ENCODE data around the gene EXOG. TPM values are rescaled to one million over a fixed set of nuclear protein-coding genes. Genes with fewer than 3 reads are reported as not detected.

EXOG gene
- total RNA-seq, 4 donors from 2014 or later = 0.34 to 3.9 (median 3.1) TPM

DNA sequence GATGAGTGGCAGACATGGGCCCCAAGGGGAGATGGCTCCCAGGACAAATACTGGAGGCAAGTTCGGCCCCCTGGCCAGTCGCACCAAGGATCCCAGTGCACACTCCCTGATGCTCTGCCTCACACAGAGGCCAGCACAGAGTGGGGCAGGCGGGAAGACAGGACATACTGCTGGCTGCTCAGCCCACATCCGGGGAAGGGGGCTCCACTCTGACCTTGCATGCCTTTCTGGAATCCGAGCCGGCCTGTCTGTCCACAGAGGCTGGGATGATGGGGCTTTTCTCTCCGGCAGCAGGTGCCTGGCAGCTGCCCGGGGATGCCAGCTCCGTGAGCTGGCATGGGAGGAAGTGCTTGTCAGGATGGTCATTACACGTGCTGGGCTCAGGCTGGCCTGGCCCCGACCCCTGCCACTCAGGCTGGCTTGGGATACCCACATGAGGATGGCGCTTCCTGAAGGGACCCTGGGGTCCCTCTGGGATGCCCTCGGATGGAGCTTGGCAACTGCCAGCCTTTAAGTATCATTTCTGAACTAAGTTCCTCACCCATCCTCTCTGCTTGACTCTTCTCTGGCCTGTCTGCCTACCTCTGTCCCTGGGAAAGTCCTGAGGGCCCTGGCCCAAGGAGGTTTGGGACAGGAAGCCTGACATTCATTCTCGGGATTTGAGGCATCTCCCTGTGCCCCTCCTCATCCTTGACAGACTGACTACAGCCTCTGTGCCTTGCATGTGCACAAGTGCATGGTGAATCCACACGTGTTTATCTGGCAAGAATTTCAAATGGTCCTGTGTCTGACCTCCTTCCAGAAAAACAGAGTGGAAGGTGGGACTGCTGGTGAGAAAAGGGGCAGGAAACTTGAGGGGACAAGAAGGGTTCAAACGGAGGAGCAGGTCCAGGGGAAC is 46.5 kb downstream of the EXOG start:
- no peak for TF ChIP-seq POLR2A (IDR thresholded peaks at IDR 0.05)
- TF ChIP-seq, protein P1, sequence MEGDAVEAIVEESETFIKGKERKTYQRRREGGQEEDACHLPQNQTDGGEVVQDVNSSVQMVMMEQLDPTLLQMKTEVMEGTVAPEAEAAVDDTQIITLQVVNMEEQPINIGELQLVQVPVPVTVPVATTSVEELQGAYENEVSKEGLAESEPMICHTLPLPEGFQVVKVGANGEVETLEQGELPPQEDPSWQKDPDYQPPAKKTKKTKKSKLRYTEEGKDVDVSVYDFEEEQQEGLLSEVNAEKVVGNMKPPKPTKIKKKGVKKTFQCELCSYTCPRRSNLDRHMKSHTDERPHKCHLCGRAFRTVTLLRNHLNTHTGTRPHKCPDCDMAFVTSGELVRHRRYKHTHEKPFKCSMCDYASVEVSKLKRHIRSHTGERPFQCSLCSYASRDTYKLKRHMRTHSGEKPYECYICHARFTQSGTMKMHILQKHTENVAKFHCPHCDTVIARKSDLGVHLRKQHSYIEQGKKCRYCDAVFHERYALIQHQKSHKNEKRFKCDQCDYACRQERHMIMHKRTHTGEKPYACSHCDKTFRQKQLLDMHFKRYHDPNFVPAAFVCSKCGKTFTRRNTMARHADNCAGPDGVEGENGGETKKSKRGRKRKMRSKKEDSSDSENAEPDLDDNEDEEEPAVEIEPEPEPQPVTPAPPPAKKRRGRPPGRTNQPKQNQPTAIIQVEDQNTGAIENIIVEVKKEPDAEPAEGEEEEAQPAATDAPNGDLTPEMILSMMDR (IDR thresholded peaks at IDR 0.05) = no peak
- H3K4me3 ChIP-seq (ENCODE audit: low read depth, poor library complexity, severe bottlenecking) = no peak overlapping the region
- intact Hi-C loops (cut with DNase I; ENCODE audit: low total_unique reads) = no loop called here
- 64 to 79% methylated on average over 15 of the region's 16 CpGs for WGBS, 2 donors
- DNase-seq (ENCODE audit: low spot score in 2 of 2) = peak in 1 of 2 donors; percentile 70

DNA sequence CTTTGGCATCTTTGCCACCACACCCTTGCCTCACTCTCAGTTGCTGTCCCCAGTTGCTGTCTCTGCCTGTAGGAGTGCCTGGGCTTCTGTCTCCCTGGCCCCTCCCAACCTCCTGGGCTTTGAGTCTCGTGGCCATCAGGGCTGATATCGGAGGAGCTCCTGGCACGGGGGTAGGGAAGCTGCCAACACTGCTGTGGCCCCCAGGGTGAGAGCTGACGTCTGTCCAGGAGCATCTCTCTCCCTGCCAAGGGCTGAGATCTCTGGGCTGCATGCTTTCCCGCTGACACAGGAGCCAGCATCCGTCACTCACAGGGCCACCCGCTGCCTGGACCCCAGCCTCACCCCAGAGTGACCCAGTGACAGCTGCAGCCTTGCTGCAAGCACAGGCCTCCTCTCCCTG is 47.4 kb downstream of the EXOG start:
- WGBS, 2 donors = 47 to 65% methylated on average over 3 to 7 of the region's 7 CpGs
- intact Hi-C loops (cut with DNase I; ENCODE audit: low total_unique reads) = no loop called here
- no peak overlapping the region for H3K4me3 ChIP-seq (ENCODE audit: low read depth, poor library complexity, severe bottlenecking)
- no peak for DNase-seq (ENCODE audit: low spot score in 2 of 2)
- no peak for TF ChIP-seq POLR2A (IDR thresholded peaks at IDR 0.05)
- TF ChIP-seq, protein P1 (IDR thresholded peaks at IDR 0.05) = no peak

DNA sequence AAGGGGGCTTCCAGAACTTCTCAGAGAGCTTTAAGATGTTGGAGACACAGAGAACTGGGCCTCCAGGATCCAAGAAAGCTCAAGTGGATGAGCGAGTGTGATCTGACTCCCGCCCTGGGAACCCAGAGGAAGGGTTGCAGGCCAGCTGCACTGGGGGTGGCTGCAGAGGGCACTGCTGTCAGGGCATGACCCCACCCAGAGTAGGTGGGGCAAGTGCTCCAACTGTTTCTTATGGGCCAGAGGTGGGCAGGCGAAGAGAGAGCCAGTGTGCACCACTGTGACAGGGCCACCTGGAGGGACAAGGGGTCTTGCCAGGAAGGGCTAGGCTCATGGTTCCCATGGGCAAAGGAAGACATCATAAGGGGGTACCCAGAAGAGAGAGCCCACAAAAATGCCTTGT is 48.8 kb downstream of the EXOG start:
- peak in 1 of 2 donors; percentile 72 for DNase-seq (ENCODE audit: low spot score in 2 of 2)
- 88 to 97% methylated on average over 3 of the region's 3 CpGs for WGBS, 2 donors
- no peak for TF ChIP-seq POLR2A (IDR thresholded peaks at IDR 0.05)
- TF ChIP-seq, protein P1 (IDR thresholded peaks at IDR 0.05) = no peak
- no peak overlapping the region for H3K4me3 ChIP-seq (ENCODE audit: low read depth, poor library complexity, severe bottlenecking)
- intact Hi-C loops (cut with DNase I; ENCODE audit: low total_unique reads) = no loop called here

- intact Hi-C loops (cut with DNase I; ENCODE audit: low total_unique reads) = no loop called here
- no peak overlapping the region for H3K4me3 ChIP-seq (ENCODE audit: low read depth, poor library complexity, severe bottlenecking)
- no peak for TF ChIP-seq POLR2A (IDR thresholded peaks at IDR 0.05)
- TF ChIP-seq, protein P1 (IDR thresholded peaks at IDR 0.05) = no peak
- 71 to 85% methylated on average over 1 of the region's 1 CpG for WGBS, 2 donors
- peak in 1 of 2 donors; percentile 53 for DNase-seq (ENCODE audit: low spot score in 2 of 2)
Observed at GRCh38 chr3:38545550-38545949, 49.4 kb downstream of the EXOG start.

DNA sequence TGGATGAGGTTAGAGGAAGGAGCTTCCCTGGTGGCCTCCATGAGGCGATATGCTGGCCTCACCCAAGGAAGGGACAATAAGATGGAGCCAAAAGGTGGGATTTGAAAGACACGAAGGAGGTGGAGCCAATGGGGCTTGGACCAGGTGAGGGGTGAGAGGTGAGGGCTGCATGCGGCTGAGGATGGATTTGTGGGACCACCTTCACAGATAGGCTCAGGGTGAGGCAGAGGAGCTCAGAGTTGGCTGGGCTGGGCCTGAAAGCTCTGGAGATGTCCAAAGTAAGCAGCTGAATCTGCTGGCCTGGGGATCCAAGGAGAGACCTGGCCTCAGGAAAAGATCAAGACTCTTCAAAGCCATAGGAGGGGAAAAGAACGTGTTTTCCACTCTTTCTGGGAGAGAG is 49.8 kb downstream of the EXOG start:
- WGBS, 2 donors = 86 to 89% methylated on average over 4 of the region's 4 CpGs
- intact Hi-C loops (cut with DNase I; ENCODE audit: low total_unique reads) = no loop called here
- DNase-seq (ENCODE audit: low spot score in 2 of 2) = peak in 1 of 2 donors; percentile 75
- TF ChIP-seq POLR2A (IDR thresholded peaks at IDR 0.05) = no peak
- TF ChIP-seq, protein P1 (IDR thresholded peaks at IDR 0.05) = no peak
- H3K4me3 ChIP-seq (ENCODE audit: low read depth, poor library complexity, severe bottlenecking) = no peak overlapping the region

All from lower leg skin (tissue), 4 donors.